ENCODE results near the gene KCNA10.

- no peak for TF ChIP-seq CTCF (conservative IDR thresholded peaks at IDR 0.05; ENCODE audit: low read depth, low read length)
- no peak for TF ChIP-seq EZH2 (IDR thresholded peaks at IDR 0.05; ENCODE audit: borderline replicate concordance, low read depth, low read length, poor library complexity, severe bottlenecking)
These were observed 33.2 kb downstream of the KCNA10 start for GRCh38 chr1:110485725-110486124.

Data from A673 (cell line).